Body of pancreas (tissue), 4 donors: ENCODE measurements around the gene LRRC27. TPM values are rescaled to one million over a fixed set of nuclear protein-coding genes. Genes with fewer than 3 reads are reported as not detected.

ENCODE experiments used
- ATAC-seq: fragments of 150-250 bp; one replicate; pipeline ENCODE4 v1.9.1; 2016
- DNase-seq, 4 donors: peaks; one replicate each; pipeline ENCODE4 v3.0.0-alpha.2; 2019
- H3K27ac ChIP-seq, 4 donors: fragments of 200-600 bp; sonication (generic); 1 replicate in 3 of 4; 2 replicates in 1 of 4; pipeline versions ENCODE4 v1.5.1 to v1.6.1; 2016 to 2019; ENCODE audit warnings: mild to moderate bottlenecking in 1 of 4, mixed read lengths in 1 of 4, moderate library complexity in 1 of 4
- H3K27me3 ChIP-seq, 2 donors: fragments of 200-600 bp; sonication (generic); one replicate each; pipeline ENCODE4 v1.6.0; 2016; ENCODE audit warnings: mild to moderate bottlenecking in 1 of 2
- H3K36me3 ChIP-seq, 2 donors: fragments of 200-600 bp; sonication (generic); replicated peaks in 1 of 2; 2 replicates each; pipeline ENCODE4 v1.5.1; 2016; ENCODE audit warnings: low read depth in 2 of 2; ENCODE audit not compliant: insufficient read depth in 1 of 2
- H3K4me1 ChIP-seq: fragments of 200-600 bp; sonication (generic); one replicate; pipeline ENCODE4 v1.6.0; 2016
- H3K4me3 ChIP-seq, 2 donors: fragments of 200-600 bp; sonication (generic); 1 replicate in 1 of 2; 2 replicates in 1 of 2; pipeline ENCODE4 v1.5.1; 2016 to 2019
- H3K9me3 ChIP-seq, 3 donors: fragments of 200-600 bp; sonication (generic); 1 replicate in 2 of 3; 2 replicates in 1 of 3; pipeline ENCODE4 v1.5.1; 2016
- CTCF ChIP-seq, 7 experiments: fragments of 450-650 bp in 4 of 7; fragments of 200-600 bp in 3 of 7; sonication (generic) in 3 of 7; IDR thresholded peaks; one replicate each; pipeline ENCODE4 v1.5.1; 2016 to 2019; ENCODE audit warnings: antibody characterized with exemption in 7 of 7
- POLR2A ChIP-seq, 3 donors: fragments of 450-650 bp; IDR thresholded peaks; one replicate each; pipeline ENCODE4 v1.6.1; 2016; ENCODE audit warnings: antibody characterized with exemption in 3 of 3, mild to moderate bottlenecking in 2 of 3
- WGBS, 2 donors: methylation state at CpG; one replicate each; pipeline ENCODE4 v1.1.5; 2017; 5-methylcytosine and 5-hydroxymethylcytosine counted together
- intact Hi-C: fragments of 100-400 bp; cut with DNase I; formaldehyde crosslinking; loops from one replicate; pipeline ENCODE4 v1.15.1; 2023
- total RNA-seq, 2 donors: library from RNA; depleted of rRNA; stranded (reverse); fragments of >200 nt; gene quantifications; one replicate each; pipeline ENCODE4 v1.1.0, GENCODE V29; 2016

LRRC27 gene
- total RNA-seq, 2 donors from 2014 or later: 6.5 to 24.7 TPM

DNA sequence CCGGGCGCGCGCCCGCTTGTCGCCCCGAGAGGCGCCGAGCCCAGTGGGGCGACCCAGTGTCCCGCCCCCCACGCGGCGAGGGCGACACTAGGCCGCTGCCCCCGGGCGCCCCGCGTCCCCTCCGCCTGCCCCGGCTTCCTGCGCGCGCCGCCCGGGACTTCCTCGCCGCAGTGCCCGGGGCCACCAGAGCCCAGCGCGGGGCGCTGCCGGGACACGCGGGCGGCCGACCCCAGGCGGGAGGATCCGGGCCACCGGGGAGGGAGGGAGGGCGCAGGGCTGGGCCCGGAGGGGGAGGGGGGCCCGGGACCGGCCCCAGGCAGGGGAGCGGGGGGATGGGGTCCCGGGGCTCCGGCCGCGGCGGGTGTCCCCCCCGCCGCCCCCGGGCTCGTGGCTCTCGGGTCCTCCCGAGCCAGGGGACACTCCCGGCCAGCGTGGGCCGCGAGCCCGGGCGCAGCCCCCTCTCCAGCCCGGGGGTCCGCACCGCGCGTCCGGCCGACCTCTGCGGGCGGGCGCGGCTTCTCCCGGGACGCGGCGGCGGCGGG is 64.6 kb downstream of the LRRC27 start:
- no peaks in the 10 kb centered on the region for H3K36me3 ChIP-seq
- no peaks in the 10 kb centered on the region for H3K9me3 ChIP-seq
- peak; percentile 67 for ATAC-seq
- H3K4me1 ChIP-seq: peaks cover 56% of the 10 kb centered on the region
- H3K4me3 ChIP-seq: no peak overlapping the region
- peak; percentile 74 to 82 (median 79) for DNase-seq
- peak overlapping the region; percentile 97 for H3K27ac ChIP-seq
- no peaks in the 10 kb centered on the region for H3K27me3 ChIP-seq
- TF ChIP-seq CTCF (IDR thresholded peaks at IDR 0.05) (peak in 5 of 7 experiments; percentile 24 to 74 (median 68)), POLR2A (IDR thresholded peaks at IDR 0.05) (no peak)
- WGBS, 2 donors: 0% methylated on average over 40 of the region's 80 CpGs; no CpG with 5 or more reads in 1 of the 2 donors
- intact Hi-C loops: no loop called here

- TF ChIP-seq POLR2A (IDR thresholded peaks at IDR 0.05) (peak; percentile 40 to 56 (median 41)), CTCF (IDR thresholded peaks at IDR 0.05) (no peak)
- H3K9me3 ChIP-seq: no peaks in the 10 kb centered on the region
- H3K36me3 ChIP-seq: no peaks in the 10 kb centered on the region
- H3K4me1 ChIP-seq: peaks cover 61% of the 10 kb centered on the region
- H3K27ac ChIP-seq: peak within 1 kb of the TSS; percentile 97 to 99 (median 97)
- H3K4me3 ChIP-seq: peak within 1 kb of the TSS; percentile 31 to 65
- ATAC-seq: peak; percentile 60
- H3K27me3 ChIP-seq: no peaks in the 10 kb centered on the region
- 0% methylated on average over 11 to 51 of the region's 86 CpGs for WGBS, 2 donors
- DNase-seq: peak in 3 of 4 donors; percentile 69 to 72 (median 70)
- intact Hi-C loops: no loop called here
Measured at GRCh38 chr10:132397036-132397541, 65.1 kb downstream of the LRRC27 start, which contains the start of gene PWWP2B. TSS of gene PWWP2B (plus strand) at chr10:132397200. CDS start at chr10:132397227, 27 bp downstream.

DNA sequence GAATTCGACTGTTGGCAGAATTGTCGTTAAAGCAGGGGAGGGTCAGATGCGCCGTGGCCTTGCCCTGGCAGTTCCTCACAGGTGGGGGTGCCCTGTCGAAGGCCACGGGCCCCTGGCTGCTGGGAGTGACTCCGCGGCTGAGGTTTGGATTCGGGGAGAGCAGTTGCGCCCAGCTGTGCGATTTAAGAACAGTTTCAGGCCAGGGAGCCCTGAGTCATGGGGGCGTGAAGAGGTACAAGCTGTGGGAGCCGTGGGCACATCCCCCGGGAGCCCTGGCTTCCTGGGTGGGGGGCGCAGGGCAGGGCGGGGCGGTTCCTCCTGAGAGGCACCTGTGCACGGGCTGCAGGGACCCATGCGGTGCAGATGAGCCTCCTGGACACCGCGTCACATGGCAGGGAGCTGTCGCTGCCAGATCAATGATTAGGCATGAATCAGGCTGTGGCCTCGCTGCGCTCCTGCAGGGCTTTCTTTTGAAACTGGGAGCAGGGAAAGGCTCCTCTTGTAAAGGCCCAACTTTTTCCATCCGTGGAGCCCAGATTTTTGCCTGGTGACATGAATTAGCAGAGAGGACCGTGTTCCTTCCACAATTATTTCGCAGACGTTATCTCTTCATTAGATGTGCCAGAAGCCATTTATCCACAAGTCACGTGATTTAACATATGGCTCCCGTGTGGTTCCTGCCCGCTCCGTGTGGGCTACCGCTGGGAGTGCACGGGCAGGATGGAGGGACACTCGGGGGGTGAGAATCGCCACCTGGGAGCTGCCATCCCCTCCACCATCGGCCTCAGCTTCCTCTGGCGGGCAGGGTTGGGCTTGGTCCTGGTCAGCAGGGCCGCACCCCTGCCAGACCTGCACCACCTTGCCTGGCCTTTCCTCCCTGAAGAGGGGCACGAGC is 65.9 kb downstream of the LRRC27 start:
- Histone ChIP-seq H3K36me3 (no peaks in the 10 kb centered on the region), H3K27ac (peak overlapping the region; percentile 97 to 99 (median 97)), H3K9me3 (no peaks in the 10 kb centered on the region), H3K27me3 (no peaks in the 10 kb centered on the region), H3K4me1 (peaks cover 69% of the 10 kb centered on the region), H3K4me3 (peak overlapping the region; percentile 31 to 65)
- ATAC-seq (peak; percentile 28), DNase-seq (peak; percentile 70 to 80 (median 78))
- peak in 3 of 7 experiments; percentile 24 to 43 (median 26) for TF ChIP-seq CTCF (IDR thresholded peaks at IDR 0.05)
- TF ChIP-seq POLR2A (IDR thresholded peaks at IDR 0.05): peak; percentile 21 to 48 (median 41)
- whole genome bisulfite sequencing, 2 donors: 0 to 5% methylated on average over 9 to 35 of the region's 40 CpGs
- intact Hi-C loops: no loop called here

GRCh38 chr10:132398566-132398991 is 66.6 kb downstream of the LRRC27 start:
- TF ChIP-seq POLR2A (IDR thresholded peaks at IDR 0.05) (no peak), CTCF (IDR thresholded peaks at IDR 0.05) (no peak)
- peak; percentile 50 to 76 (median 62) for DNase-seq
- intact Hi-C loops: no loop called here
- ATAC-seq: no peak
- Histone ChIP-seq H3K4me3 (no peak overlapping the region), H3K36me3 (no peaks in the 10 kb centered on the region), H3K27me3 (no peaks in the 10 kb centered on the region), H3K4me1 (peaks cover 76% of the 10 kb centered on the region), H3K27ac (peak overlapping the region; percentile 97 to 99 (median 97)), H3K9me3 (no peaks in the 10 kb centered on the region)
- 27 to 53% methylated on average over 5 to 13 of the region's 13 CpGs for WGBS, 2 donors
